Stimulated activated CD4-positive, alpha-beta T cell treated with anti-CD3 and anti-CD28 coated beads, Interleukin-4, amount 100 ng/mL, for 48 hours (primary cell): ENCODE measurements around the gene MCF2L.
"Not testable (repeated sequence)": the region's sequence is repeated elsewhere in the genome, so short reads cannot be mapped to it uniquely, and the experiment has no call there.

Source experiments
- DNase-seq, 2 donors: peaks; one replicate each; pipeline ENCODE4 v3.0.0-alpha.2; 2020; ENCODE audit warnings: low read depth in 2 of 2

The MCF2L gene, protein sequence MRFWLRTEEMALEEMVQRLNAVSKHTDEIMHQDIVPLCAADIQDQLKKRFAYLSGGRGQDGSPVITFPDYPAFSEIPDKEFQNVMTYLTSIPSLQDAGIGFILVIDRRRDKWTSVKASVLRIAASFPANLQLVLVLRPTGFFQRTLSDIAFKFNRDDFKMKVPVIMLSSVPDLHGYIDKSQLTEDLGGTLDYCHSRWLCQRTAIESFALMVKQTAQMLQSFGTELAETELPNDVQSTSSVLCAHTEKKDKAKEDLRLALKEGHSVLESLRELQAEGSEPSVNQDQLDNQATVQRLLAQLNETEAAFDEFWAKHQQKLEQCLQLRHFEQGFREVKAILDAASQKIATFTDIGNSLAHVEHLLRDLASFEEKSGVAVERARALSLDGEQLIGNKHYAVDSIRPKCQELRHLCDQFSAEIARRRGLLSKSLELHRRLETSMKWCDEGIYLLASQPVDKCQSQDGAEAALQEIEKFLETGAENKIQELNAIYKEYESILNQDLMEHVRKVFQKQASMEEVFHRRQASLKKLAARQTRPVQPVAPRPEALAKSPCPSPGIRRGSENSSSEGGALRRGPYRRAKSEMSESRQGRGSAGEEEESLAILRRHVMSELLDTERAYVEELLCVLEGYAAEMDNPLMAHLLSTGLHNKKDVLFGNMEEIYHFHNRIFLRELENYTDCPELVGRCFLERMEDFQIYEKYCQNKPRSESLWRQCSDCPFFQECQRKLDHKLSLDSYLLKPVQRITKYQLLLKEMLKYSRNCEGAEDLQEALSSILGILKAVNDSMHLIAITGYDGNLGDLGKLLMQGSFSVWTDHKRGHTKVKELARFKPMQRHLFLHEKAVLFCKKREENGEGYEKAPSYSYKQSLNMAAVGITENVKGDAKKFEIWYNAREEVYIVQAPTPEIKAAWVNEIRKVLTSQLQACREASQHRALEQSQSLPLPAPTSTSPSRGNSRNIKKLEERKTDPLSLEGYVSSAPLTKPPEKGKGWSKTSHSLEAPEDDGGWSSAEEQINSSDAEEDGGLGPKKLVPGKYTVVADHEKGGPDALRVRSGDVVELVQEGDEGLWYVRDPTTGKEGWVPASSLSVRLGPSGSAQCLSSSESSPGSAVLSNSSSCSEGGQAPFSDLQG

DNA sequence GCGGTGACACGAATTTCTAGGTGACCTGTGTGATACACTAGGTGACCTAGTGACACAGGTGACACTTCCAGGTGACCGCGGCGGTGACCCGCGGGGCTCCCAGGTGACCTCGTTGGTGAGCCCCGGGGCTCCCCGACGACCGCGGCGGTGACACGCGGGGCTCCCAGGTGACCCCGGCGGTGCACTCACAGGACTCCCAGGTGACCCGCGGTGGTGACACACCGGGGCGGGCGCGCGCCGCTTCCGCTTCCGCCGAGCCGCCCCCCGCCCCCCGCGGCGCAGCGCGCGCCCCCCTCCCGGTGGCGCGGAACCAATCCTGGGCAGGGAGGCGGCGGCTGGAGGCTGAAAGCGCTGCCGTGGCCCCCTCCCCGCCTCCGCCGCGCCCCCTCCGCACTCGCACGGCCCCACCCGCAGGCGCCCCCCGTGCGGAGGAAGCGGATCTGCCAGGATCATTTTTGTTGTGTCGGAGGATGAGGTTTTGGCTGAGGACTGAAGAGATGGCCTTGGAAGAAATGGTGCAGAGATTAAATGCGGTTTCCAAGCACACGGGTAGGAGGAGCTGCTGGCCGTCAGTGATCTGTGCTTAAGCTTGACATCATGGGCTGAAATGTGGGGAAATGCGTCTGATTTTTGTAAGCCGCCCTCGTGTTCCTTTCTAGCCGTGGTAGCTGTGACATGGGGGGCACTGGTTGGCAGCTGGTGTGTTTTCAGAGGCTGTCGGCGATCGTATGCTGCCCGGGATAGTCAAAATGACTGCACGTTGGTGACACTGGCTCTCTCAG, at the start of gene MCF2L:
TSS of gene MCF2L (plus strand) at position 305 of the 782 bp plus-strand sequence. CDS start at position 471, 166 bp downstream.
- peak; percentile 35 to 40 for DNase-seq

DNA sequence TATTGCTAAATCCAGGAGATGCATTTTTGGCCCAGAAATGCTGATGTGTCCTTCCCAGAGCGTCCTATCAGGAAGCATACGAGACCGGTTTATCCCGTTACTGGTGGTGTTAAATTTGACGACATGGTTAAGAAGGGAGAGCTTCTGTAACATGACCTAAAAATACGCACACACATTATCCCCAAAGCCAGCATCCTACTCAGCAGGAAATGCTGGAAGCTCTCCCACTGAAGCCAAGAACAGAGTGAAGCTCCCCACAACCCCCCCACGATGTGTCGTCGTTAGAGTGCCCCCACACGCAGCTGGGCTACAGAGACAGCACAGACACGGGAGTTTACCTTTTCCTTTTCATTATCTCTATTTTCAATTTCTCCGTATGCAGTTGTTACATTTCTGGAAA, 45.1 kb upstream of the MCF2L start:
- no peak for DNase-seq

DNA sequence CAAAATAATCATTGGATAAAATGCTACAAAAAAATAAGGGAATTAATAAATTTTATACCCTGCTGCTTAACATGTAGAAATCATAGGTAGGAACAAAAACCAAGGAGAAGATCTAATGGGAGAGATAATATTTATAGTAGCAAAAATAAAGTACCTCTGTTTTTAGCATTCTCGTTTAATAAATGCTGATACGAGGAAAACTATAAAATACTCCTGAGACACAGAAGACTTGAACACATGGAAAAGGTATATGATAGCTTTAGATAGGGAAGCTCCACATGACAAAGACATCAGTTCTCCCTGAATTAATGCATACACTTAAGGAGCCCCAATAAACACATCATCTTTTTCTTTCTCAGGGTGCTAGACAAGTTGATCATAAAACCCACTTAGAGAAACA, 44.6 kb upstream of the MCF2L start:
- no peak for DNase-seq

DNA sequence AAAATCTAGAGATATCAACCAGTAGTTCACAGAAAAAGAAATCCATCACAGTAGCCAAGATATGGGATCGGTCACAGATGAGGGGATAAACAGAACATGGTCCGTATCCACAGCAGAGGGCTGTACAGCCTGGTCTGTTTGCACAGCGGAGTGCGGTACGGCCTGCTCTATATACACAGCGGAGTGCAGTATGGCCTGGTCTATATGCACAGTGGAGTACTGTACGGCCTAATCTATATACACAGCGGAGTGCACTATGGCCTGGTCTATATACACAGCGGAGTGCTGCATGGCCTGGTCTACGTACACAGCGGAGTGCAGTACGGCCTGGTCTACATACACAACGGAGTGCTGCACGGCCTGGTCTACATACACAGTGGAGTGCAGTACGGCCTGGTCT, 43.0 kb upstream of the MCF2L start:
- DNase-seq, result no peak

DNA sequence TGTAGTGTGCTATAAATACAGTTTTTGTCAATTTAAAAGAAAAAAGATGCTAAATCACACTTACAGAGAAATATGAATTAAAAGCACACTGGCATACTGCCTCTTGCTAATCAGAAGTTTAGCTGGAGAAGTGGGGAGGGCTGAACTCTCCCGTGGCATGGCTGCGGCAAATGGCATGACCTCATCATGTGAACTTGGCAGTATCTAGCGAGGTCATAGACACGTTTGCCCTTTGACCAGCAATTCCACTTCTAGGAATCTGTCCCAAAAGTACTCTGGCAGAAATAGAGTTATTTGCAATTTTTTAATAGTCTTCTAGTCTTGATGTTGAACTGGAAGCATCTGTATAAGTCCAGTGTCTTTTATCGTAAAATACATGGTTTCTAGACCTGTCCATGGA, 42.0 kb upstream of the MCF2L start:
- no peak for DNase-seq

DNA sequence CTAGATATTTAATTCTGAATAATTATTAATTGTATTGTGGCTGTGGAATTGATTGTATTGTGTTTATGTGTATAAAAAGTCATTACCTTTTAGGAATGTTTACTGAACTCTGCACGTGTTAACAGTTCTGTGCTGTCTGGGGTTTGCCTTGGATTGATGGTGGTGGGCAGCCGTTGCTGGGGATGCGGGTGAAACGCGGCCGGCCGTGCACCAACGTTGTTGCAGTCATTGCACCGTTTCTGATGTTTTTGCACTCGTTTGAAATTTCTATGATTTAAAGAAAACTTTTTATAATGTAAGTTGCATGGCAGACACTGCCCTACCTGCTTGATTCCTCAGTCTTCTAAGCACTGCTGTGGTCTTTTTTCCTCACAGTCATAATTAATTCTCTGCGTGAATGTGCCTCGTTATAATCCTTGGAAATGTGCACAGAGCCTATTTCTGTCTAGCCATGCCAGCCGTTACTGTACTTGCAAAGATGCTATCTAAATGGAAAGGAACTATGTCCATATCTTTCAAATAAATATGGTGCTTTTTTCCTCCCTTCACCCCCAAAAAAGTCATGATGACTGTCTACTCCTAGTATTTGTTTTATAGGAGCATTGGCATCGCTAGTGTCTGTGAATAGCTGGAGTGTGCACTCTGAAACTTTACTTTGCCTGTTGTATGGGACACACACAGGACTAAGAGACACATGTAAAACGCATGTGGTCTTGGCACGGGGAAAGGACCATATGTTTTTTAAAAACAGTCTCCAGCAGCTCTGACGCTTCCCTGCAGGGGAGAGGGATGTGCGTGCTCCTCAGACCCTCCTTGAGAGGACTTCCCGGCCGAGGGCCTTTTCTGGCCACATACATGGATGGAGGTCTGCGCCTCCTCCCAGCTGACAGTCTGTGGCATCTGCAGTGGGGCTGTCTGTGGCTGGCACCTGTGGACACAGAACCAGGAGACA, 40.7 kb upstream of the MCF2L start:
- DNase-seq, result no peak

DNA sequence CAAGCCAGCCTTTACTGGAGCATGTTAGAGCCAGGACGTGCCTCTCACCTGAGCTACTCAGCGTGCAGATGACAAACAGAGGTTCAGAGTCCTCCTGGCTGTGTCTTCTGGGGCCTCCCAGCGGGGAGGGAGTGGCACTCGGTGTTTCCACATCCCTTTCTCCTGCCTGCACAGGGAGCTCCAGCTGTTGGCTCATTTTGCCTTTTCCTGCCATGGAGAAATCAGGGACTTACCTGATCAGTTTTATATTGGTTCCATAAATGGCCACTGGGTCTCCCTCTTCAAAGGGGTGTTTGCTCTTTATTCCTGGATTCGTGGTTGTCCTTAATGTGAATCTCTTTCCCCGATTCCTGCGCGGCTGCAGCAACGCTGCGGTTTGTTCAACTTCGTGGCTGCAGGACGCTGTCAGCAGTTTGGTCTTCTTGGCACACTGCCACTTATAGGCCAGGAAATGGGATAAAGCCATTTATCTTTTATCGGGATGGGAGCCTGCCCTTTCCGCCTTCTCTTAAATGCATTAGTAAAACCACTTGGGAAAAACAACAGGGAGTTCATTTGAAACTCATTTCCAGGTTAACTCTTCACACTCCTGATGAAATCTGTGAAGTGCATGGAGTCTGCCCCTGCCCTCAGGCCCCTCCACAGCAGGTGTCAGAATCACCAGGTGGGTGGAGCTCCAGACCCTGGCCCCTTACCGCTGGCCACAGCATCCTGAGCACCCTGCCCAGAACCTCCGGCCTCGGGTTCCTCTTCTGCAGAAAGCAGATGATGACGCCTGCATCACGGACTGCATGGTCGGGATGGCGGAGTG, 39.8 kb upstream of the MCF2L start:
- DNase-seq, result no peak

DNA sequence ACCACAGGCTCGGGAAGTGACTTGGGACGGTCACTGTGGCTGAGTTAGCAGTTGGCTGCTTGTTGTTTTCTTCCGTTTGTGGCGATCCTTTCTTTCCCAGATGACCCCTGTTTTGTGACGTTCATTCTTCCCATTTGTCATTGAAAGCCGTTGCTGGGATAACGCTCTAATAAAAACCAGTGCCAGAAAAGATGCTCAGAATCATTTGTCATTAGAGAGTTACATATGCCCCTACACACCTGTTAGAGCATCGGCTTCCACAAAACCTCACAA, 39.3 kb upstream of the MCF2L start:
- no peak for DNase-seq

DNA sequence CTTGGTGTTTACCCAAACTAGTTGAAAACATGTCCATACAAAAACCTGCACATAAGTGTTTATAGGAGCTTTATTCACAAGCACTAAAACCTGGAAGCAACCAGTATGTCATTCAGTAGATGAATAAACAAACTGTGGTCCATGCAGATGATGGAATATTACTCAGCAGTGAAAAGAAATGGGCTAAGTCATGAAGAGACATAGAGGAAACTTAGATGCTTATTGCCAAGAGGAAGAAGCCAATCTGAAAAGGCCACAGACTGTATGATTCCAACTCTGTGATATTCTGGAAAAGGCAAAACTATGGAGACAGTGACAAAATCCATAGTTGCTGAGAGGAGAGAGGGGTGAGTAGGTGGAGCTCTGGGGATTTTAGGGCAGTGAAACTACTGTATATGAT, 38.8 kb upstream of the MCF2L start:
- DNase-seq, result no peak

DNA sequence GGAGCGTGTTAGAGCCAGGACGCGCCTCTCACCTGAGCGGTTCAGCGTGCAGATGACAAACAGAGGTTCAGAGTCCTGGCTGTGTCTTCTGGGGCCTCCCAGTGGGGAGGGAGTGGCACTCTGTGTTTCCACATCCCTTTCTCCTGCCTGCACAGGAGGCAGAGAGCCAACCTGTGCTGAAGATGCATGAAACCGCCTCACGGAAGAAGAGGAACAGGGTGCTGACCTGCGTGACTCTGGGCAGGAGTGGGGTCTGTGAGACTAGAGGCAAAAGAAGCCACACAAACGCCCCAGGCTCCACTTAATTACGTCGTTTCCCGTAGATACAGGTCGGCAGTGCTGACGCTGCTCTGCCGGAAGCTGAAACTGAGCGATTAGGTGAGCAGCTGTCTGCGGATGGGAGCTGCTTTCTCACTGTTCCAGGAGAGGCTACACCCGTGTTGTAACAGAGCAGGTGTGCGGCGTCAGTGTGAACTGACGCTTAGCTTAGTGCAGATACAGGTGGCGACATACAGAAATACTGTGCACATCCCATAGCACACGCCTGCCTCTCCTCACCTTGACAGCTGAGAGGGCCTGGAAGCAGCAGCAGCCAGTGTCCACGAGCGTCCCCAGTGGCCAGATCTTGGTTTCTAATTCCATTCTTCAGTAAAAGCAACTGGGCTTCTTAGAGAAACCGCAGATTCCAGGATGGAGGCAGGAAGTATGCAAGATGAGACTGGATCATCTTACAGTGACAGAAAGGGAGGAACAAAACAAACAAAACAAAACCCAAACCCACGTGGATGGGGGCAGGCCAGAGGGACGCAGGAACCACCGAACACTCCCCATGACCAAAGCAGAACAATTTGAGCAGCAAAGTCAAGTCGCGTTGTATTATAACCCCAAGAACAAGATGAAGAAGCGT, 37.7 kb upstream of the MCF2L start:
- DNase-seq, result no peak

DNA sequence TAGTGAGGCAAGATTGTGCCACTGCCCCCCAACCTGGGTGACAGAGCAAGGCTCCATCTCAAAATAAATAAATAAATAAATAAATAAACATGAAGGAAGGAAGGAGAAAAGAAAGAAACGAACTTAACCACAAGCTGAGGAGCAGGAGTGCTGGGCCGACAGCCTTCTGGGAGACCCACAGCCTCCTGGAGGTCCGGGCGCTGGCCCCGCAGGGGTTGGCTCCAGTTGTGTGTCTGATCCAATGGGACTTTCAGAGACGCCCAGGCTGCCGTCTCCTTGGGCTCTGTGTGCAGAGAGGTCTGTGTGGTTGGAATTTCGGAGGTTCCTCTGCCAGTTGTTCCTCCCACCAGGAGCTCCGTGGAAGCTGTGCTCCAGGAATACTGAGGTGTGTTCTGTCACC, 36.0 kb upstream of the MCF2L start:
- no peak for DNase-seq

DNA sequence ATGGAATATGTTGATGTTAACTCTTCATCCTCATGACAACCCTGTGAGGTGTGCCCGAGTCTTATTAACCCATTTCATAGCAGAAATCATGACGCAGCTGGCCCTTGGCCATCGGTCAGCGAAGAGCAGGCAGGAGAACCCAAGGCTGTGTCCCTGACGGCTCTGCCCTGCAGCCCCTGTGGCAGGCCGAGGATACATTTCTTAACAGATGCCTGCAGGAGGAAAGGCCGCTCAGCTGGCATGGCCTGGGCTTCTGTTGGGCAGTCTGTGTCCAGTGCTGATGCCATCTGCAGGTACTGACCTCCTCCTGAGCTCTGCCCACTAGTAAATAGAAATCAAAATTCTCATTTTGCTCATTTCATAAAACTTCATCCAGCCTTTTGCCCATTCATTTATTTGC, 35.4 kb upstream of the MCF2L start:
- no peak for DNase-seq

DNA sequence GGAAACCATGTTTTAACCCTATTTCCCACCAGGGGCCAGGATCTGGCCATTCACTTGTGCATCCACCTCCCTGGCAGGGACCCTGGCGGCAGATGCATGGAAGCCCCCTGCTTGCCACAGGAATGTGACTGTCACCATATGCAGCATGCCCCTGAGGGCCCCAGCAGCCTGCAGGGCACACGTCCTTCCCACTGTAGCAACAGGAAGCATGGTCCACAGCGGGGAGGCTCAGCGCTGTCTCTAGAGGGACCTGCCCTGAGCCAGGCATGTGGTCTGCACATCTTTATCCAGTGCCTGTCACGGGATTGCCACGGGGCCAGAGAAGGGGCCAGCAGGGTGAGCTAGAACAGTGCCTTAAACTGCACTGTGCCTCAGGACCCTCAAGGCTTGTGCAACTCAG, 34.9 kb upstream of the MCF2L start:
- no peak for DNase-seq

DNA sequence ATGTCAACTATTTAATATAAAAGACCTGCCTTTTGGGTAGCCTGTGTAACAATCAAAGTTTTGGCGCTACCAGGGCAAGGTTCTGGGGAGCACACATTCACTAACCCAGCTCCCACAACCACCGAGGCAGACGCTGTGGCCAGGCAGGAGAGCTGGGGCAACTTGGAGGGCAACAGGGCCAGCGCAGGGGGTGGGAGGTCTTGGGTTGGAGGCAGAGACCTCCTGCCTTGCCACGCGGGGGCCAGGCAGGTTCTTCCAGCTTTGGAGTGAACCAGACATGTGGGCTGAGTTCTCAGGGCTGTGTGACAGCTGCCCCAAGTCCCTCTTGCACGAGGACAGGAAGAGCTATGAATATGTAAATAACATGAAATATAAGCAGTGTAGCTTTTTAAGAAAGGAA, 30.3 kb upstream of the MCF2L start:
- DNase-seq, result no peak

DNA sequence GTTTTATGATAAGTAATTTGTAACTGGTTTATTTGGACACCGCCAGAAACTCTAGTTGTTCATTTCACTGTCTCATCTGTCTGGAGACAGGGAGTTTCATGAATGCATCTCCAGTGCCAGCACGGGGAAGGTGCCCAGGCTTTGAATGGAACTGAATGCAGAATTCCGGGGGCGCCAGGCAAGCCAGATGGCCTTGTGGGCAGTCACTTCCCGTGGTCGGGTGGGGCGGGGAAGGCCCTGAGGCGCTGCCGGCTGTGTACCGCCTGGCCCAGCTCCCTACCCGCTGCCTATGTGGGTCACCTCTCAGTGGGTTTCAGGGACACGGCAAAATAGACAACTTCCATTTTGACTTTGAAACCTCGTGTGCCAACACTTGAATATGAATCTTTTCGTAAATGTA, 28.8 kb upstream of the MCF2L start:
- no peak for DNase-seq

DNA sequence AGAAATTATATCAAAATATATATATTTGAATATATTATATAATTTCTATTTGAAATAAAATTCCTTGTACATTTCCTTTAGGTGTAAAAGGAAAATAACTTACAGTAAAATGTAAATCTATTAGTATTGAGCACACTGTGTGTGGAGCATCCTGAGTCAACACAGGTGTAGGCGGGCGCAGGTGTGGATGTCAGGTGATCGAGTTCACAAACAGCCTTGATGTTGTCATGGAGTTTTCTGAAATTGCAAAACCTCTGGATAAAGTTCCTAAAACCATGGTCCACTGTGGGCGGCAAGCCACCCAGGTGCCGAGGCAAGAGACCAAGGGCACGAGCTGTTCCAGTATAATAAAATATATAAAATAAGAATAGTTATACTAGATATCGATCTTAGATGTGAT, 27.7 kb upstream of the MCF2L start:
- DNase-seq, result no peak

DNA sequence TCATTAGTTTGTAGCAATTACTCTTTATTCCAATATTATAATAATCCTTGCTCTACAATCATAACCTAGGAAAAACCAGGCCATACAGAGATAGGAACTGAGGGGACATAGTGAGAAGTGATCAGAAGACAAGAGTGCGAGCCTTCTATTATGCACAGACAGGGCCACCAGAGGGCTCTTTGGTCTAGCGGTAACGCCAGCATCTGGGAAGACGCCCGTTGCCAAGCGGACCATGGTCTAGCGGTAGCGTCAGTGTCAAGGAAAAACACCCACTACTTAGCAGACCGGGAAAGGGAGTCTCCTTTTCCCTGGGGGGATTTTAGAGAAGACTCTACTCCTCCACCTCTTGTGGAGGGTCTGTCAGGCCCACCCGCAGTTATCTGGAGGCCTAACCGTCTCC, 27.2 kb upstream of the MCF2L start:
- not testable (repeated sequence) for DNase-seq

DNA sequence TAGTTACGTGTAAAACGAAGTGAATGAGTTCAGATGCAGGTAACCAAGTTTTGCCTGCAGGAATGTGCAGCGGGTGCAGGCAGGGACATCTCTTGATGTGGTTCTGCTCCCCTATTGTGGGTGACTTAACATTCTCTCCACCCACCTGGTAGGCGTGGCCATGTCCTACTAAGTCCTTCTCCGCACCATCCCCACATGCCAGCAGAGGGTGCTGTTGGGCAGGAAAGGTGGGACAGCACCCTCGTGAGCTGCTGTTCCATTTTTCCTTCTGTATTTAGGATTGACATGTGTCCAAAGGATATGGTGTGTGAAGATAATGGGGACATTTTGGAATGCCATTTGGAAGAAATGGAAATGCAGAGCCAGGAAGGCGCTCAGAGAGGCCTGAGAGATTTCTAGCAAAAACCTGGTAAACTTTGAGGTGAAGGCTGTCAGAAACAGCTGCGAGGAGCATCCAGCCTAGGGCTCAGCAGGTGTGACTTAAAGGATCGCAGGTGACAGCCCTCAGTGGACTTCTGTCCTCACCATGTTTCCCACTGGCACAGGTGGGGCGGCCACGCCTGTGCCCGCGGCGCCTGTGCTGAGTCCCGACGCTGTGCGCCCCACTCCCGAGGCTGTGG, 26.2 kb upstream of the MCF2L start:
- DNase-seq, result peak; percentile 98 to 99
